ENCODE data around the gene PRR7. TPM values are rescaled to one million over a fixed set of nuclear protein-coding genes. Genes with fewer than 3 reads are reported as not detected.

Gene PRR7, protein sequence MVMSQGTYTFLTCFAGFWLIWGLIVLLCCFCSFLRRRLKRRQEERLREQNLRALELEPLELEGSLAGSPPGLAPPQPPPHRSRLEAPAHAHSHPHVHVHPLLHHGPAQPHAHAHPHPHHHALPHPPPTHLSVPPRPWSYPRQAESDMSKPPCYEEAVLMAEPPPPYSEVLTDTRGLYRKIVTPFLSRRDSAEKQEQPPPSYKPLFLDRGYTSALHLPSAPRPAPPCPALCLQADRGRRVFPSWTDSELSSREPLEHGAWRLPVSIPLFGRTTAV
- 1 to 10 TPM; 8.4 to 8.7 TPM for total RNA-seq

DNA sequence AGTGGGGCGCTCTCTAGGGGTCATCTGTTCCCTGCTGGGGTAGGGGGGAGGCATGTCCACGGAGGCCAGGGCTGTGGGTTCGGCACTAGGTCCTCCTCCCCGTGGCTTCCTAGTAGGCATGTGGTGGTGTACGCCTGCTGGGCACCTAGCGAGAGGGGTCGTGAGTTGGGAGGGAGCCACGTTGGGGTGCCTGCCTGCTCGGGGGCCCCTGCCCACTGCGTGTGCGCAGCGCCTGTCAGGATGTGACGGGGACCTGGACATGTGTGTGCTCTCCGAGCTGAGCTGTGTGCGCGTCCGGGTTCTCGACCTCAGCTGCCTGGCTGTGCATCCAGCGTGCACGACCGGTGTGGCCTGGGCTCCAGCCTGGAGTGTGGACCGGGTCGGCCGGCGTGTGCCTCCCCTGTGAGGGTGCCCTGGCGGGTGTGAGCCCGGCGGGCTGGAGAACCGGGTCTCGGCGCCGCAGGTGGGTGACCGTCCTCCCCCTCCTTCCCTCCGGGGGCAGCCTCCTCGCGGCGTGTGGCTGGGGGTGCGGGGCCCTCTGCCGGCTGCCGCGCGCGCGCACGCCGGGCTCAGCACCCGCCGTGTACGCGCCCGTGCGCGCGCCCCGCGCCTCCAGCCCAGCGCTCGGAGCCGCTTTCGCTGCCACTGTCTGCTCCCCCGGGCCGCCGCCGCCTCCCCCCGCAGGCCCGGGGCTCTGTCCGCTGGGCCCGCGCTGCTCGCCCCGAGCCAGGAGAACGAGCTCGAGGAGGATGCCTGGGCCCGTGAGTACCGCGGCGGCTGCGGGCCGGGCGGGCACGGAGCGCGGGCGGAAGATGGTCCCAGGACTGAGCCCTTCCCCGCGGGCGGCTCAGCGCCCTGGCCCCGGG, at the start of gene PRR7:
Gene PRR7 (plus strand): TSS at position 615 of the 866 bp plus-strand sequence. CDS start 8,254 bp downstream, outside the sequence.

DNA sequence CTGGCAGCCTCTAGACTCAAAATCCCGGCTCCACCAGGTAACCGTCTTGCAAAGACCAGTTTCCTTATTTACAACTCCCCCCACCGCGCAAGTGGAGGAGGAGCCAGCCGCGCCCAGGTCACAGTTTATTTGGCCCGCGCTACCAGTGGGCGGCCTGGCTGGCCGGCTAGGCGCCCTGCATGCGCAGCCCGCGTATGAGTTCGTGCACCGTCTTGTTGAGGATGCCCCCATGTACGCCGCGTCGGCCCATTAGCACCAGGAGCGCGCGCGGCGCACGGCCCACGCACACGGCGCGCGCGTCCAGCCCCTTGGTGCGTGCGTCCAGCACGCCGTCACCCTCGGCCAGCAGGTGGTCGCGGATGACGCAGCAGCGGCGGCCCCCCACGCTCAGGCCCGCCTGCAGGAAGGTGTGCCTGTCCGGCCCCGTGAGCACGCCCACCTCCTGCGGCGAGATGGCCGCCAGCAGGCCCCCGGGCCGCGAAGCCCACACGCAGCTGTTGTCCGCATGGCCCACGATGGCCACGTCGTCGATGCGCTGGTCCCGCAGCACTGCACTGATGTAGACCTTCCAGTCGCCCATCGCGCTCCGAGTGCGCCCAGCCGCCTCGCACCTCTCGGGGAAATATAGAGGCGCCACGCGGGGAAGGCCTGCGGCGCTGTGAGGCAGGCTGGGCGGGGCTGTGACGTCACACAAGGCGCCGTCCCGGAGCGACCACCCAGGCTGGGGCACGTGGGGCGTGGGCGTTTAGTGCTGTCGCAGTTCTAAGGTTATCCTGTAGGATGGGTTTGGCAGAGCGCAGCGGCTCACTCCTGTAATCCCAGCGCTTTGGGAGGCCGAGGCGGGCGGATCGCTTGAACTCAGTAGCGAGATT, 46.4 kb upstream of the PRR7 start, which contains the start of gene PFN3:
Gene PFN3 (minus strand): TSS at position 665 of the 872 bp plus-strand sequence. CDS start 85 bp downstream, at position 580.

DNA sequence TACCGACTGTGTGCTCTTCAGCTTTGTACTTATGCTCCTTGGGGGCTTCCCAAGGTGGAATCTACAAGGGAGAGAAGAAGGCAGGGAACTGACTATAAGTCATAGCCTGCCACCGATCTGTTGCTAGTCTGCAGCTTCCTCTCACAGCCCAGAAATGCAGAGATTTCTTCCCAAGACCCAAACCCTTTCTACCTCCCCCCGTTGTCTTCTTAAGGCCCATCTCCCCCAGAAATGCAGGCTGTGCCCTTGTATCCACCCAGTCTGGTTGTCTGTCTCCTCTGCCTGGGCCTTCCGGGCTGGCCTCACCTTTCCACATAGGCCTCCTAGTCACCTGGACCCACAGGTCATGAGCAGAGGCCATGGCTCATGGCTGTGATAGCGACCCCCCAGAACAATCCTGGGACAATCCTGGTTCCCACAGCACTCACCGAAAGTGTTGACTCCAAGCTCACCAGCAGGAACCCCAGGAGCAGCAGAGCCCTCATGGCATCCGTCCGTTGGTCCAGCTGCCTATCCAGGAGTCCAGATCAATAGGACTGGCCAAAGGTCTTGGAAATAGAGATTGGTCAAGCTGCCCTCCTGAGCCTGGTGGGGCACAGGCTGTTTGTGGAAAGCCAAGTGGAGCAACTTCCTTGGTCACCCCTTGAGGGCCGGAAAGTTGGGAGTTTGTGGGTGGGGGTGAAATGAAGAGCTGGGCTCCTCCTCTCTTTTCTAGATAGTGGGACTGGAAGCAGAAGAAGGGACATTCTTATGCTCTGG, 37.4 kb upstream of the PRR7 start, which contains the start of gene F12:
Gene F12 (minus strand): TSS at position 522 of the 759 bp plus-strand sequence. CDS start 37 bp downstream, at position 485.

DNA sequence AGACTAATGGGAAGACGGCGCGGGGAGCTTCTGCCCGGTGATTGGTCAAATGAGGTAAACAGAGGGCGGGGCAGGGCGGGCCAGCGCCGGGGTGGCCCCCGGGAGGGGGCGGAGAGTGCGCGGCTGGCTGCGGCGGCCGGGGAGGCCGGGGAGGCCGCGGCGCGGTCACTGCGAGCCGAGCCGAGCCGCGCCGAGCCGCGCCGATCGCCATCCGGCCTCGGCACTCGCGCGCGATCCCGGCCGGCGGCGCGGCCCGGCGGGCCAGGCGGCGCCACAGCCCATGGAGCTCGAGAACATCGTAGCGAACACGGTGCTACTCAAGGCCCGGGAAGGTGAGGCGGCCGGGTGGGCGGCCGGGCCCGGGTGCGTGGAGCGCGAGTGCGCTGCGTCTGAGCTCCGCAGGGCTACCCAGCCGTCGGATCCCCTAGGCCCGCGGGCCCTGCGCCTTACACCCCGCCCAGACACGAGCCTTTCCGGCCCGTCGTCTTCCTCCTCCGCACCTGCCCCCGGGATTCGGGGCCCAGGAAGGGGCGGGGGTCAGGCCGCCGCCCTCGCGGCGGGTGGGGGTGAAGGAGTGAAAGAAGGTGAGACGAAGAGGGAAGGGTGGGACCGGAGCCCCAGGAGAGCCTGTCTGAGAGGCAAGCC, 19.9 kb upstream of the PRR7 start, which contains the start of gene GRK6:
Gene GRK6 (plus strand): TSS at position 111 of the 645 bp plus-strand sequence. CDS start 170 bp downstream, at position 281.

DNA sequence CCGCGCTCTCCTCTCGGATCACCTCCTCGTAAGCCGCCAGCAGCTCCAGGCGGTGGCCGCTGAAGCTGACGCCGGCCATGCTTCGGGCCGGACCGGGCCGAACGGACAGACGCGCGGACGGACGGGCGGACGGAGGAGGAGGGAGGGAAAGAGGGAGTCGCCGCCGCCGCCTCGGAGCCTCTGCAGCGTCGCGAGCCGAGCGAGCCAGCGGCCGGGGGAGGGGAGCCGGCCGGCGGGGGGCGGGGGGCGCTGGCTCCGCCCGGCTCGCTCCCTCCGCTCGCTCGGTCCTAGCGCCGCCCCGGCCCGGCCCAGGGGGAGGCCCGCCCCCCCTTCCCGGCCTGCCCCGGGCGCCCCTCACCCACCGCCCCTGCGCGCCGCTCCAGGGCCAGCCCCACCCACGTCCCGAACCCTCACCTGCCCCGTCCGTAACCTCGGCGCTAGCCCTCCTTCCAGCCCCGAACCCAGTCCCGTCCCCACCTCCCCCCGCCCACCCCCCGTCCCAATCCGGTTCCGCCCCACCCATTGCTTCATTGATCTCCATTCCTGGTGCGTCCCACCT, 26.9 kb downstream of the PRR7 start, which contains the start of gene DBN1:
Gene DBN1 (minus strand): TSS at position 192 of the 559 bp plus-strand sequence. CDS start 113 bp downstream, at position 79.

DNA sequence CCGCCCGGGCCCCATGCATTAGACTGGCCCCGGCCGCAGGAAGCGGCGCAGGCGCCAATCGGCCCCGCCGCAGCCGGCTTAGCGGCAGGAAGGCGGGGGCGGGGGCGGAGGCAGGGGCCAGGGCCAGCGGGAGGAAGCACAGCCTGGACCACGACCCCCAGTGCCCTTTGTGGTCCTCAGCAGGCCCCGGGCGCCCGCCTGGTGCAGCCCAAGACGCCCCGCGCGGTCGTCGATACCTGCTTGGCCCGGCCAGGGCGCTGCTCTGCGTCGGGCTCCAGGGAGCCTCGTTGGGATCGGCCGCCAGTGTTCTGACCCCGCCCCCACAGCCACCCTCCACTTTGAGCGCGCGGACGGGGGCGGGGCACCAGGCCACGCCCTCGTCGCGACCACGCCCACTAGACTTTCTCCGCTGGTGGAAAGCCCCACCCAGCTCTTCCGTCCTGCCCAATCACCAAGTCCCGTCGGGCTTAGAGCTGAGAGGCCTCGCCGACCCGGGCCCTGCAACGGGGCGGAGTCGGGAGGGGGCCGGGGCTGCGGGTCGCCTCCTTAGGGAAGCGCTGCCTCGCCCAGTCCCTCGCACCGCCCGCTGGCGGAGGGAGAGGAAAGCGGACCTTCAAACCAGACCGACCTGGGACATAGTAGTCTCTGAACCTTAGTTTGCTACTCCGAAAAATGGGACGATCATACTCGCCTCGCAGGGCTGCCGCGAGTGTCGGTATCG, 50.8 kb downstream of the PRR7 start, which contains the start of gene PDLIM7:
Gene PDLIM7 (minus strand): TSS at position 313 of the 721 bp plus-strand sequence. CDS start 1,092 bp downstream, outside the sequence.

Other genes starting within 250 kb of the PRR7 start
- gene RAB24, start 143.1 kb upstream of the PRR7 start, total RNA-seq = 10 to 100 TPM; 43.4 to 43.8 TPM
- 100 to 1,000 TPM; 107 to 112 TPM for gene PRELID1, start 143.0 kb upstream of the PRR7 start, total RNA-seq
- 10 to 100 TPM; 72.1 to 73.2 TPM for gene MXD3, start 134.9 kb upstream of the PRR7 start, total RNA-seq
- 100 to 1,000 TPM; 103 to 109 TPM for gene LMAN2, start 95.1 kb upstream of the PRR7 start, total RNA-seq
- 100 to 1,000 TPM; 118 to 121 TPM for gene RGS14, start 88.9 kb upstream of the PRR7 start, total RNA-seq
- under 1 TPM; 0.38 to 0.43 TPM for gene SLC34A1, start 62.4 kb upstream of the PRR7 start, total RNA-seq
- gene PFN3, start 46.2 kb upstream of the PRR7 start, total RNA-seq = not detected
- gene F12, start 37.2 kb upstream of the PRR7 start, total RNA-seq = under 1 TPM; 0.68 to 0.70 TPM
- 100 to 1,000 TPM; 246 to 250 TPM for gene GRK6, start 20.1 kb upstream of the PRR7 start, total RNA-seq
- 1 to 10 TPM; 4.7 to 5.0 TPM for gene DBN1, start 26.8 kb downstream of the PRR7 start, total RNA-seq
- gene PDLIM7, start 50.8 kb downstream of the PRR7 start, total RNA-seq = 10 to 100 TPM; 26.6 to 27.3 TPM
- 1 to 10 TPM; 2.1 to 3.3 TPM for gene DOK3, start 63.0 kb downstream of the PRR7 start, total RNA-seq
- gene DDX41, start 70.1 kb downstream of the PRR7 start, total RNA-seq = 100 to 1,000 TPM in 1 of 2 experiments, 10 to 100 TPM in 1; 98.2 to 101 TPM
- gene FAM193B, start 107.7 kb downstream of the PRR7 start, total RNA-seq = 100 to 1,000 TPM; 109 to 112 TPM
- gene TMED9, start 145.4 kb downstream of the PRR7 start, total RNA-seq = 100 to 1,000 TPM; 102 to 109 TPM
- gene B4GALT7, start 153.3 kb downstream of the PRR7 start, total RNA-seq = 10 to 100 TPM; 23.5 to 25.2 TPM